HTR-8/SVneo (cell line): Measurements from ENCODE around the gene FGR.
"Not testable (repeated sequence)": the region's sequence is repeated elsewhere in the genome, so short reads cannot be mapped to it uniquely, and the experiment has no call there.

ENCODE experiments used
- DNase-seq: peaks from one replicate; pipeline ENCODE4 v3.0.0; 2011; ENCODE audit warnings: low spot score, mixed read lengths; ENCODE audit not compliant: insufficient read length
- FAIRE-seq: peaks from 2 replicates; lab custom pipeline; 2011; peaks lifted over from hg19 to GRCh38; lab: Jason Lieb, UNC

Gene FGR

DNA sequence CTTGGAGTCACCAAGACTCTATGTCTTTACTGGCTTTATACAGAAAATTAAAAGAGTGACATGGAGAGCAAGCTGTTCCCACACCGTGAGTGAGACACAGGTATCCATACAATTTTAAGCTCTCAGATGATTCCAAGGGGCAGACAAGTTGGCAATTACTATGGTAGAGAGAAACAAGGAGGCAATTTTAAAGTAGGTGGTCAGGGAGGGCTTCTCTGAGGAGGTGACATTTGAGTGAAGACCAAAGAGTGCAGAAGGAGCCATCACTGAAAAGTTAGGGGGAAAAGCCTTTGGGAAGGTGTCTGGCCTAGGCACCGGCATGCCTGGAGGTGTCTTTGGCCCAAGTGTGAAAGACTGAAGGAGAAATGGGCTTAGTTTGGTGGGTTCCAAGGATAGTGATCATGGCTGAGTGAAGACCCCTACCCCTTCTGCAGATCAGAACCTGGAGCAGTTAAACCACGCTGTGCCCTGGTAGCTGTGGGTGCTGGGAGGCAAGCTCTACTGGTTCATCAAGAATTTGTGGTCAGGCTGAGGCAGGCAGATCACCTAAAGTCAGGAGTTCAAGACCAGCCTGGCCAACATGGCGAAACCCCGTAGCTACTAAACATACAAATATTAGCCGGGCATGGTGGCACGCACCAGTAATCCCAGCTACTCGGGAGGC is 26.6 kb upstream of the FGR start:
- FAIRE-seq (no peak), DNase-seq (no peak)

DNA sequence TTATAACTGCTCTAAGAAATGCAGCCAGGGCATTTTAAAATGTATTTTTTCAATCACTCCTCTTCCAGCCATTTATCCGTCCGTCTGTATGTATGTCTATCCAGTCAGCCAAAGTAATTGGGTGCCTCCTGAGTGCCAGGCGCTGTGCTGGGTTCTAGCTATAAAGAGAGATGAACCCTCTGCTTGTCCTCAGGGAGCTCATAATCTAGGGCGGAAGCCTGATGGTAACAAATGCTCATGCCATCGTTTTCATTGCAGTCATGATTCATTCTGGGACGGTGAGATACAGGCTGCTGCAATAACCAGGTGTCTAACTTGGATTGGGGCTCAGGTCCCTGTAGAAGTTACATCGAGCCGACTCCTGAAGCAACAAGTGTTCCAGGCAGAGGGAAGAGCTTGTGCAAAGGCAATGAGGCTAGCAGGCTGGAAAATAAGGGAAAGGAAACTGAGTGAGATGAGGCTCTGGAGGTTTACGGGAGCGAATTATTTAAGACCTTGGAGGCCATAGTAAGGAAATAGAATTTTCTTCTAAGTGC is 25.4 kb upstream of the FGR start:
- FAIRE-seq, result no peak
- no peak for DNase-seq

DNA sequence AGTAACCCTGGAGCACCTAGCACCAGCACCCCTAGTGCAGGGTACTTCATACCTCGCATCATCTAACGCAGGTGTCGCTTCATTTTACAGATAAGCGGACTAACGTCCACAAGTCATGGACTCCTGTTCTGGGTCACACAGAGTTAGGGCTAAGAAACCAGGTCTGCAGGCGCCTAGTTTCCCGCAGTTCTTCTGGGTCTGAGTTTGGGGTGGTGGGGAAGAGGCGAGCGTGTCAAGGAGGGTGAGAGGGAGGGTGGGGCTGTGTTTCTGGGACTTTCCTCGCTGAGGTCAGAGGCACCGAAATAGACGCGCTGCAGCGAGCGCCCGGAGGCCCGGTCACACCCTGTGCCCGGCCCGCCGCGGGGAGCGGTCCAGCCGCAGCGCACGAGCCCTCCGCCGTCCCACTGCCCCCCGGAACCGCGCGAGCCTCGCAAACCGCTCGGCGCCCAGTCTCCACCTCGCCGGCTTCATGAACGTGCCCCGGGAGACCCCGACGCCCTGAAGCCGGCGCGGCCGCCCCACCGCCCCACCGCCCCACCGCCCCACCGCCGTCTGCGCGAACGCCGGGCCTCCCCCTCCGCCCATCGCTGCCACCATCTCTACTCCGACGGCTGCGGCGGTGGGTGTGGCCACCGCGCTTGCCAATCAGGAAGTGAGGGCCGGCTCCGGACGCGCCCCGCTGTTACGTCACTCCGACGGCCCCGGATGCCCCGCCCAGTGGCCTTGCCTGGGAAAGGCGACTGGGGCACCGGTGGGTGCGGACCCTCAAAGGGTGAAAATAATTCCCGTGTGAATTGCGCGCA is 24.7 kb upstream of the FGR start:
- FAIRE-seq (peak; percentile 65), DNase-seq (peak; percentile 65)

DNA sequence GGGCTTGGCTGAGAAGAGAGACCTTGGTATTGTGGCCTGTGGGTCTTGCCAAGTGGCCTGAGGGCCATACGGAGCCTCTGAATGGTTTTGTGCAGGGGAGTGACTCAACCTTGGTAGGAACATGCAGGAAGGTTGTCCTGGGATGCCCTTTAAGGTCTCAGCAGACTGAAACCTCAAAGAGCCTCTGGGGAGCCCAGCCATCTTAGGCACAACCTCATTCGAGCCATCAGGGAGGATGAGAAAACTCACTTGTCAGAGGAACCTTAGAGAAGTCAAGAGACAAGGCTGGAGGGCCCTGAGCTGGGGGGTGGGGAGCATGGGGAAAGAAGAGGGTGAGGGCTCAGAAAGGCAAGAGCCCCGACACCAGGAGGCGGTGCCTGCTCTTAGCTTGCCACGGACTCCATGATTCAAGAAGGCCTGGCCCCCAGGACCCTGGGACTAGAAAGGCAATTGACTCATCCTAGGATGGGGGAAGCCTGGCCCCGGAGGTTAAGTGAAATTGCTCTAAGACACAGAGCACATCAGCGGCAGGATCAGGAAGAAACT is 24.0 kb upstream of the FGR start:
- FAIRE-seq (no peak), DNase-seq (peak; percentile 45)

DNA sequence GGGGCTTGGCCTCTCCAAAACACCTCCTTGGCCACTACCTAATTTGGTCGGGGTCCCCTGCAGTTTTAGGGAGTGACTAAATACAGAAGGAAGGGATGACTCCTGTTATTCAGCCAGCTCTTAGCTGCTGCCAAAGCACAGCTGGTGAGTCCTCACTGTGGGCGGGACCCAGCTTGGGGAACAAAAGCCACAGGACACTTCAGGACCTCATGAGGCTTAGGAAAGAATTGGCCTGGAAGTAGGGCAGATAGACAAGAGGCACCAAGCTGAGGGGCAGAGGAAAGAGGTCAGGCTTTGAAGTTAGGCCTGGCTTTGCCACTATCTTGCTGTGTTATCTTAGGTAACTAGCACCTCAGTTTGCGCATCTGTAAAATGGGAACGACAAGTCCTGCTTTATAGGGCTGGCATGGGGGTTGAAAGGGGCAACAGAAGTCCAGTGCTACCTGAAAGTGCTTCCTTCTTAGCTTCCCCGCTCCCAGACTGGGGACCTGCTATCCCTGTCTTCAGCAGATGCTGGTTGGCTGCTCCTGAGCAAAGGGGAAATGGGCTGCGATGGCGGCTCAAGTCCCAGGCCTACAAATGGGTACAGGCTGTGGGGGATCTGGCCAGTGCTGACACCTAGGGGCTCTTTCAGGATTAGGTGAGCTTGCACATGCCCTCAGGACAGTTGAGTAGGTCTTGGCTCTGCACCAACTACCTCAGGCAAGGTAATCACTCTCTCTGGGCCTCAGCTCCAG is 21.3 kb upstream of the FGR start:
- DNase-seq (no peak), FAIRE-seq (no peak)

DNA sequence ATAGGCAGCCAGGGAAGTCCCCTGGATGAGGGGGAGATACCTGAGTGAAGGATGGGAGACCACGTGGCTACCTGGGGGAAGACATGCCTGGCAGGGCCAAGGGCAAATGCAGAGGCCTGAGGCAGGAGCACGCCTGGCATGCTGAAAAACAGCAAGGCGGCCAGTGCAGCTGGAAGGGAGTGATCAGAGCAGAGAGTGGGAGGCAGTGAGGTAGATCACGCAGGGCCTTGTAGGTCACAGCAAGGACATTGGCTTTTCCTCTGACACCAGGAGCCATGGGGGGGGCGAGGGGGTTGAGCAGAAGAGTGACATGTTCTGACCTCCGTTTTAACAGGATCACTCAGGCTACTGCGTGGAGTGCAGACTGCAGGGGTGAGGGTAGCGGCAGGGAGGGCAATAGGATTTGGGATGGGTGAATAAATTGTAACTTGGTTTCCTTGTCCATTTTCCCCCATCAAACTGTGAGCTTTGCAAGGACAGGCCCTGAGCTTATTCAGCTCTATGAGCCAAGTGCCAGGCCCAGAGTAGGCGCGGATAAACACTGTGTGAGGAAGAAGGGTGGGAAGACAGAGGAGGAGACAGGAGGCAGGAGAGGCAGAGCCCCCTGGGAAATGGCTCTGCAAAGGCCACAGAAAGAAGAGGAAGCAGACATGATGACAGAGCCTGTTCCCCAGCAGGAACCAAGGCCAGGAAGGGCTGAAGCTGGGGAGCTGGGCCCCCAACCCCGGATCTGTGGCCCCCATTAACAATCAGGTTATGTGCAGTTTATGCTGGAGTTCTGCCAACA is 20.4 kb upstream of the FGR start:
- FAIRE-seq (no peak), DNase-seq (no peak)

GRCh38 chr1:27652111-27652864 is 17.3 kb upstream of the FGR start:
- FAIRE-seq (no peak), DNase-seq (no peak)

DNA sequence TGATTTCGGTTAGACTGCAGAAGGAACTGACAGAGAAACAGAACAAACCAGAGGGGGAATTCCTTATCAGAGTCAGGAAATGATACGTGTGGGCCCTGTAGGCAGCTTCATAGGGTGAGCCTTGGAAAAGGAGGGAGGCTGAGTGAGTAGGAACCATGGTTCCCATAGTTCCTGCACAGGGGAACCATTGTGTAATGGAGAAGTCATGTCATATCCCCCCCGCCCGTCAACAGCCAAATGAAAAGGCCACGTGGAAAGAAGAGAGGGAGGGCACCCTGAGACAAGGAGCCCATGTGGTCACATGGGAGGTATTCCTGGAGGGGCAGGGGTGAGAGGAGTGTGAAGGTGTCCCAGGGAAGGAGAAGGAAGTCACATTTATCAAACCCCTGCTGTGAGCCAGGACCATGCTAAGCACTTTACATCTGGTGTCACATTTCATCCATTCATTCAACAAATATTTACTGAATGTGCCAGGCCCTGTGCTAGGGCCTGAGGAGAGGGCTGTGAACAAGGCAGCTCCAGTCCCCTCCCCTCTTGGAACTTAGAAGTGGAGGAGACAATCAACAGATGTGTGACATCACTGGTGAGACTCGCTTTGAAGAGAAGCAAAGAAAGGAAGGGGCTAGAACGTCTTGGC is 15.7 kb upstream of the FGR start:
- FAIRE-seq, result no peak
- peak; percentile 26 for DNase-seq

GRCh38 chr1:27650171-27650538 is 15.2 kb upstream of the FGR start:
- no peak for FAIRE-seq
- DNase-seq, result no peak

- no peak for FAIRE-seq
- DNase-seq, result no peak
These were observed 14.3 kb upstream of the FGR start for GRCh38 chr1:27649306-27649635.

GRCh38 chr1:27648602-27649305 is 13.8 kb upstream of the FGR start:
- DNase-seq (no peak), FAIRE-seq (no peak)

DNA sequence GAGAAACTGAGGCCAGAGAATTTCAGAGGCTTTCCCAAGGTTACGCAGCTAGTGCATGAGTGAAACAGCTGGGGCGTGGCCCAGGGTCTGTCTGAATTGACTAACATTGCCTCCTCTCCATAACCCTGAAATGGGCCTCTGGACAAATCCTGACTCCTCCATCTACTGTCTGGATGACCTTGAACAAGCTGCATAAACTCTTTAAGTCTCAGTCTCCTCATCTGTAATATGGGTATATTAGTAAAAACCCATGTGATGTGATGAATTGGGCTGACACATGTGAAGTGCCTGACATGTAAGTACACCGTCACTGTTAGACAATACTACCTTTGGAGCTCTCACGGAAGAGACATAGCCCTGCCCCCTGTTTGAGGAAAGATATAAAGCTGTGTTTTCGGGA is 12.3 kb upstream of the FGR start:
- FAIRE-seq, result no peak
- DNase-seq, result no peak

- no peak for DNase-seq
- no peak for FAIRE-seq
These were observed 11.7 kb upstream of the FGR start for GRCh38 chr1:27646676-27647075.

DNA sequence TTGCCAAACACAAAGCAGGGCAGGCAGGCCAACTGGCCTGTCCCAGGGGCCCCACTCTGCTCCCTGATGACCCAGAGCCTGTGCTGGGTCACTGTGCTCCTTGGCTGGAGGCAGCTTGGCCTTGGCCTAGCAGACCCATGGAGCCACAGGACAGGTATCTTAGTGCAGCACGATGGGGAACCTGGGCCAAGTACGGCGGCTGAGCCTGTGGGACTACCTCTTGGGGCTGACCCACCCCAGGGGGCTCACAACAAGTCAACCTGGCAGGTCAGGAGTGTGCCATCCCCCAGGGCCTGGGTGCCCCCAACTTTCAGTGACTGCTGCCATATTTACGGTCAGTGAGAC is 10.1 kb upstream of the FGR start:
- FAIRE-seq, result no peak
- DNase-seq, result no peak

DNA sequence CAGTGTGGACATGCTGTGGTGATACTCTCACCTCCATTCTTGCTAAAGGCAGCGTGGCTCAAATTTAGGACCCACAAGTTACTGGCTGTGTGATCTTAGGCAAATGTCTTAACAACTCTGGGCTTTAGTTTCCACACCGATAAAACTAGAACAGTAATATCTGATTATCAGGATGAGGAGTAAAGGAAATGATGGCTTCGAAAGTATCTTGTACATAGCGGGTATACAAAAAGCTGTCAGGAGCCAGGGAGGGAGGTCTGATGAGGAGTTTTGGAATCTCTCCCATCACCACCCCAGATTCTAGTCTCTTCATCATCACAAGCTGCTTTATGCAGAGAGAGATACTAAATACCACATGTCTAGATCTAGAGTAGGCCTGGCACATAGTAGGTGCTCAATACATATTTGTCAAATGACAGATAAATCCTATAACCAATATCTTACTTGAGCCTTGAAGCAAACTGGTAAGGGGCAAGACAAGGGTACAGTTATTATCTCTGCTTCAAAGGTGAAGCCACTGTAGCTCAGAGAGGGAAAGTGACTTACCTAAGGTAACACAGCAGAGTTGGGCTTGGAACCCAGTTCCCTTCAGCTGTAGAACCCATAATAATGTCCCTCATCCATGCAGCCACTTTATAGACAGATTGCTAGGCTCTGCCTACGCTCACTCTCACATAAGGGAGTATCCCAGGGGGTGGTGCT is 9.5 kb upstream of the FGR start:
- no peak for FAIRE-seq
- no peak for DNase-seq

DNA sequence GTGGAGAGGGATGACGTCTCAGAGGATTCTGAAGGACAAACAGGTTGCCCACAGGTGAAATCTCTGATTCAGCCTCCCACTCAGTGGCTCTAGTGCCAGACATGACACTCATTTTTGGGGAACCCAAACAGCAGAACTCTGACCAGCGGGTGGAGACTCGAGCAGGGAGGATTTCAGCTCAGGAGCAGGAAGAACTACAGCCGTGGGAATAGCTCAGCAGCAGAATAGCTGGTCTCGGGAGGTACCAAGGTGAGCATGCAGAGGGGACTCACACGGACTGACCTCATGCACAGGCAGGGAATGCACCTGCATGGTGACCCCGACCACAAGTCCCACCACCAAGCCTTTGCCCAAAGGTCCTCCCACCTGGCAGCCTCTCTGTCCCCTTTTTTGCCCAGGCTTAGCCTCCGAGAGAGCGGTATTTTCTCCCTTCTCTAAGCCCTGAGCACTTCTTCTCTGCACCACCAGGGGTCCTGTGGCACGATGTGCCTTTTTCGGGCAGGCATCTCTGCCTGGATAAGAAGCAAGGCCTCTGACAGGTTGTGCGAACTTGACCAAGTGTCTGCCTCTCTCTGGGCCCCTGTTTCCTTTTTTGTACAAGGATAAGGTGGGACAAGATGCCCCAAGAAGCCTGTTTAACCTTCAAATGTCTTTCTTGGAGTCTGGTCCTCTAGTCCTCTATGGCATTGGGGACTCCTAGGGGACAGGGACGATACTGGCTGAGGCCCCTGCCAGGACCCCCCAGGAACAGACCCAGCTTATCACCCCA is 8.8 kb upstream of the FGR start:
- FAIRE-seq (no peak), DNase-seq (no peak)

GRCh38 chr1:27640514-27640913 is 5.5 kb upstream of the FGR start:
- not testable (repeated sequence) for FAIRE-seq

More at GRCh38 chr1:27640514-27640913, 5.5 kb upstream of the FGR start:
- DNase-seq, result not testable (repeated sequence)
